Stimulated activated CD4-positive, alpha-beta T cell treated with anti-CD3 and anti-CD28 coated beads, TNF-alpha, amount 100 ng/mL, for 4 hours (primary cell): ENCODE results near the gene CAPS.

Experiments used
- DNase-seq, 3 experiments: peaks; one replicate each; pipeline ENCODE4 v3.0.0-alpha.2; 2020; ENCODE audit warnings: low read depth in 3 of 3

Gene CAPS

DNA sequence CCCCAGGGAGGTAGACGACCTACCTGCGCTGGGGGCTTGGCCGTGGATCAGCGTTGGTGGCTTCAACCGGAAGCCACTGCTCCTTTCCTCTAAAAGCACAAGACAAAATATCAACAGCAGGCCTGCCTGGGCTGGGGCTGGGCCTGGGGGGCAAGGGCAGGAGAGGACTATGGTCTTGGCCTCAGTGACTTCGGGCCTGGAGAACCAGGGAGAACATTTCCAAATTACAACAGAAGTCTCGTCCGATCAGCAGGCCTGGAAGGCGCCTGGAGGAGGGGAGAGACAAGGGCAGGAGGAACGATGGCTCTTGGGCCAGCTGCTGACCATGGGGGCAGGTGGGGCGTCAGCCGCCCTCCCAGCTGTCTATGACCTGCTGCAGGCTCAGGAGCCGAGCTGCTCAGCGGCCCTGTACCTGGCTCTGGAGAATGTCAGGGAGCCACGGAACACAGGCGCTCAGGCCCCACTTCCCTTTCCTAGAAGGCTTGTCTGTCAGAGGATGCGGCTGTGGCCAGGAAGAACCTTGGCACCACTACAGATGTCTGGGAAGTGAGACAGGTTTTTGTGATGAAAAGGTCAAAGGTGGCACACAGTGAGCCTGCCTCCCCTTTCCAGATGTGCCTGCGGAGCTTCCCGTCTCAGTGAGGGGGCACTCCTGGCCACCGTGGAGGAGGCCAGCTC, 19.5 kb downstream of the CAPS start:
- DNase-seq: no peak

DNA sequence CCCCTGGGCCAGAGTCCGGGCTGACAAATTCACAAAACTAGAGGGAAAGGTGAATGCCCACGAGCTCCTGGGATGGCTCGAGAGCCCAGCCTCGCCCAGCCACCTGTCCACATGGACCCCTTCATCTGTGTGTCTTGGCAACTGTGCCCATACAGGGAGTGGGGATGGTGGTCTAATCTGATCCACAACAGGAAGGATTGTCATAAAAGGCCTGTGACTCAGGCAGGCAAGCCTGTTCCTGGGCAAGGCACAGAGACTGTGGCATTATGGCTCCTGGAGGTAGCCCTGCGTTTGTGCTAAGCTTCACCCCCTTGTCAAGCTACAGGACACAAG, 20.0 kb downstream of the CAPS start:
- DNase-seq: no peak

DNA sequence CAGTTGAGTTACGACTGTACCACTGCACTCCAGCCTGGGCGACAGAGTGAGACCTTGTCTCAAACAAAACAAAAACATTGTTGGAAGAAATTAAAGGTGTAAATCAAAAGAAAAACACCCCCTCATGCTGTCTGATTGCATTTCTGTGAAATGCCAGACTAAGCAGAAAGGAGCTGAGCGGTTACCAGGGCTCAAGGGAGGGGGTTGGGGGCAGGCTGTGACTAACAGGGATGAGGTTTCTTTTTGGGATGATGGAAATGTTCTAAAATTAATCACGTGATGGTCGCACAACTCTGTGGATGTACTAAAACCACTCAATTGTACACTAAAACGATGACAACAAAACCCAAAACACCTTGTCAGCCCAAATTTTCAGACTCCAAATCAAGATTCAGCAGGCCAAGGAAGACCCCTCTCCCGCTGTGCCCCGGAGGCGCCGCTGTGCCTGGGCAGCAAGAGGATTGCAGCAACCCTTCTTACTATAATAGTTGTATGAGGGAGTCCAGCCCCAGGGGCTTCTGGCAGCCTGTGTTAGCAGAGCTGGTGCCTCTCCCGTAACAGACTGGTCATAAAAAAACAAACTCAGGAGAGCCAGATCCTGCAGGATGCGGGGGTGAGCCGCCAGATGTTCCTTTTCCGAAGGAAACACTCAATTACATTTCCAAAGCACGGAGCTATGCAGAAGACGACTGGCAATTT, 20.9 kb downstream of the CAPS start:
- DNase-seq: no peak

DNA sequence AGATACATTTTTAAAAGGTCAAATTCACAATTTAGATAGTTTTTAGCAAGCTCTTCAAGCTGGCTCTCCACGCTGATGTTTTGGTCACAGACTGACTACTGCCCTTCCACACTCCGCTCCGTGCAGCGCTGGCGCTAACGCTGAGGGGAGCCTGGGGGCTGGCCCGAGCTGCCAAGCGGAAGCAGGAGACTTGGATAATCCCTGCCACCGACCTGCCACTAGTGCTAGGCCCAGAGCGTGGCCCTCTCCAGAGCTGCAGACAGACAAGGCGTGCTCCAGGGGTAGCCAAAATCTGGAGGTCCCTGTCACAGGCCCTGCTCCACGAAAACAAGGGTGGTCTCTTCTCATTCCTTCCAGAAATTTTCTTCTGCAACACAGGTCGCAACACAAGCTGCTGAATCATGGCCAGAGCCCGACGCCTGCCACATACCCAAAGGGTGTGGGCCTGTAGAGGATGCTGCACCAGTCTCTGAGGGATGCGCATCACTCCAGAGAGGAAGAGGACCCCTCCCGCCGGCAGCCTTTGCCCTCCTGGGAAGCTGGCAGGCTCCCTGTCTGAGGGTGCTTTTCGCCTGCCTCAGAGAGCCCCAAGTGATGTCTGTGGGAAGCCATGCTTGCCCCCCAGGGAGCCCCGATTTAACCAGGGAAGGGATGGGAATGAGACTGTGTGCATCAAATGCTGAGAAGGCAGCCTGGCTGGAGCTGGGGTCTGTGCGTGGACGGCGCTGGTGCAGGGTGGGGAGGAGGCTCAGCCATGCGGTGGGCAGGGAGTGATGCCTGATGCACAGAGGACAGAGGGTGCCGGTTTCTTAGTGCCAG, 21.6 kb downstream of the CAPS start:
- DNase-seq: no peak

DNA sequence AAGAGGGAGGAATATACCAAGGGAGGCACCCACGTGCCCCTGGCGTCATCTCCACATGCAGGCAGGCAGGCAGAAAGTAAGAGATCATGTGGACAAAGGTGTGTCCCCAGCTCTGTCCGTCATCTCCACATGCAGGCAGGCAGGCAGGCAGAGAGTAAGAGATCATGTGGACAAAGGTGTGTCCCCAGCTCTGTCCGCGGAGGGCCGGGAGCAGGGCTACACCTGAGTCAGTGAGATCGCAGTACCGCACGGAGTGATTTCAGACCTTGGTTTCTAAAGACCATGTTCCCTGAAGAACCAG, 22.2 kb downstream of the CAPS start:
- DNase-seq: no peak

DNA sequence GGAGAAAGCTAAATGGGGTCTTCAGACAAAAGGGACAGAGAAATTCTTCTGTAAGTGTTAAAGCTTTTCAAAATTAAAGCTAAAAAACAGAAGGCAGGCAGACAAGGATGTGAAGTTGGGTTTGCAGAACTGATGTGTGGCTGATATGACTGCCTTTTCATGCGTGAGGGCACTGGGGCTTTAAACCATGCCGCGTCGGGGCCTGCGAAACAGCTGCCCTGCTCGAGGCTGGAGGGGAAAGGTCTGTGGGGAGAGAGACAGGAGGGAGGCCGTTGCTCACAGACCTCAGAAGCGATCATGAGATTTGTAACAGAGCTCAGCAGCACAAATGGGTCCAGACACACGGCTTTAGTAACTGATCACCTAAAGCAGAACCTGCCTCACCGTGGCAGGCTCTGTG, 23.5 kb downstream of the CAPS start:
- DNase-seq: no peak

DNA sequence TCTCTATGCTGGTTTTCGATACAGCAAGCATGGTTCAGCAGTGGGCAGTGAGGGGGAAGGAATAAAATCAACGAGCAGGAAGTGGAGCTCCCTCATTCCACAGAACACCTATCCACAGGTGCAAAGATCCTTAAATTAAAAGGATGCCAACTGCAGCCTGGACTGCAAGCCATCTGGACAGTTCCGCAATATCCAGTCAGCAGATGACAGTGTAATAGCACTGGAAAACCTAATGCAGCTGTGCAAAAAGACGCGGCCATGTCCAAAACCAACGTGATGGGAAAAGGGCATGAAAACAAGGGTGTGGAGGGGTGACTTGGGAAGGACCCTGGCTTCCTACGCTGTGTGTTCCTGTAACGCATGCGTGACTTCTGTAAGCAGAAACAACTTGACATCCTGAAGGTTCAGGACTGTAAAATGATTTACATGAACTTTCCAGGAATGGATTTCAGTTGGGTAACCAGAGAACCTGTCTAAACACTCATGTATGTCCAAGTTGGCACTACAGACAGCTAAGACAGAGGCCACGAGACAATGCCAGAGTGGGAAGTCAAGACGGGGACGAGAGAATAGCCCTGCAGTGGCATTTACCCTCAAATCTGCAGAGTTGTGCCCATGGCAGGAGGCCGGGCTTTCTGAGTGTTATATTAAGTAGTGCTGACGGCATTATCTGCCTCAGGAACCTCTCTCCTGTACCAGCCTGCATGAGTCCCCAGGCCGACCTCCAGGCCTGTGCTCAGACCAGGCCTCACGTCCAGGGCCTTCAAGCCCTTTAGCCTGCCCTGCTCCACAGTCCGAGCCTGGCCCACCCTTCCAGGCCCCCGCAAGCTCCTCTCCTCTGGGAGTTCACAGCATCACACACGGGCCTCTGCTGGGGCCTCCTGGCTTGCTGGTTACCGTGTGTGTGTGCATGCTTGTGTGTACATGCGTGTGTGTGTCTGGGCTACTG, 26.5 kb downstream of the CAPS start:
- no peak for DNase-seq

DNA sequence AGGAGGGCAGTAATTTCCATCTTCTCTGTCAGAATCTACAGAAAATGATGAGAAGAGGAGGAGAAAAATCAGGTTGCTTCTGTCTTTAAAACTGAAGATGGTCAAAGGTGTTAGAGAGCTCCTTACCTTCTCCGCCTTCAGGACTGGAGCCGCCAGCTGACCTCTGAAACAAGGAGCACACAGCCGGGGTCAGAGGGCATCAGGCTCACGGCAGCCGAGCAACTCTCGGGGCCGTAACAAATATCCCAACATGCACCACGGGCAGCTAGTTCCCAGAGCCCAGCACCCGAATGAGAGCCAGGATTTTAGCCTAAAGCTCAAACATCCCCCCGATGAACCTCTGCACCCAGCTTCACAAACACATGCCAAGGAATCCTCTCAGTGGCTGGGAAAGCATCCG, 27.6 kb downstream of the CAPS start:
- DNase-seq: no peak

DNA sequence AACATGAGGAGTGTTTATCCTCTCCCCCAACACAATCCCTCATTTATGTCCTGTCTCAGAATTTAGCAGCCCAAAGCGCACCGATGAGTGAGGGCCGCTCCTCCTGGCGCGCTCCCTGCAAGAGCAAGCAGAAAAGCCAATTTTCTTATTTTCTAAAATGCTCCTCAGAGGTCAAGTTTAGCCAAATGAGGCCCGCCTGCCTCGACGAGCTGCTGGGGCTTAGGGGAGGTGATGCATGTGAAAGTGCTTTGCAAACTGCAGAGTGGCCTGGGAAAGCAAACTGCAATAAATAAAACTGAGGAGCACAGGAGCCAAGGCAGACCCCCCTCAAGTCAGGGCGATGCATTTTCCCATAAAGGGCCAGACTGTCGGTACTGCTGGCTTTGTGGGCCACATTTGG, 29.0 kb downstream of the CAPS start:
- no peak for DNase-seq

DNA sequence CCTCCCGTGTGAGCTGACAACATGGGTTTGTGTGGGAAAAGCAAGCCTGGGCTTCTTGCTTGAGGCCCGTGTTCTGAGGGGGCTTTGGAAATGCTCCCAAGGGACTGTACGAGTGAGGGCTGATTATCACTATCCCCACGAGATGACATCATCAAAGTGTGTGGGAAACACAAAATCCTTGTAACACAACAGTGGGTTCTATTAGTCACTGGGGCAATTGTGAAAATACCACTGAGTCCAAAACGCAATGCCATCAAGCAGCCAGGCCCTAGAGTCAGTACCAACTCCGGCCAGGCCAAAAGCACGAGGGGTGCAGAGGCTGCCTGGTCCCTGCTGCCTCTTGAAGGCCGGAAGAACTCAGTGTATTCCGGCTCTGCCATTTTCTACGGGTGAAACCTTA, 29.6 kb downstream of the CAPS start:
- DNase-seq: no peak

DNA sequence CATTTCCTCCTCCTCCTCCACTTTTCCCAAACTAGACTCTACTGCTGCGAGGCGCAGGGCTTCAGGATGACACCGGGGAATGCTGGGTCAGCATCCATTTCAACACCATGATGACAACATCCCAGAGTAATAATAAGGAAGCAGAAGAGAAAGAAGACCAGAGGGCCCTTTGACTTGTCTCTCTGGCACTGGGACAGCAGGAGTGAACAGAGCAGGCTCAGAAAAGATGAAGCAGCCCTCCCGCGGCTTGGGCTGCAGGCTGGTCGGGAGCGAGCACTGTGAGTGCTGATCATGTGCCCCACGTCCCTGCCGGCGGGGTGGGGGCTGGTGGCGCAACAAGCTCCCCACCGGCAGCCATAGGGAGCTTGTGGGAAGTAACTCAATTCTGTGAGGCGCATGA, 33.4 kb downstream of the CAPS start:
- DNase-seq: no peak

DNA sequence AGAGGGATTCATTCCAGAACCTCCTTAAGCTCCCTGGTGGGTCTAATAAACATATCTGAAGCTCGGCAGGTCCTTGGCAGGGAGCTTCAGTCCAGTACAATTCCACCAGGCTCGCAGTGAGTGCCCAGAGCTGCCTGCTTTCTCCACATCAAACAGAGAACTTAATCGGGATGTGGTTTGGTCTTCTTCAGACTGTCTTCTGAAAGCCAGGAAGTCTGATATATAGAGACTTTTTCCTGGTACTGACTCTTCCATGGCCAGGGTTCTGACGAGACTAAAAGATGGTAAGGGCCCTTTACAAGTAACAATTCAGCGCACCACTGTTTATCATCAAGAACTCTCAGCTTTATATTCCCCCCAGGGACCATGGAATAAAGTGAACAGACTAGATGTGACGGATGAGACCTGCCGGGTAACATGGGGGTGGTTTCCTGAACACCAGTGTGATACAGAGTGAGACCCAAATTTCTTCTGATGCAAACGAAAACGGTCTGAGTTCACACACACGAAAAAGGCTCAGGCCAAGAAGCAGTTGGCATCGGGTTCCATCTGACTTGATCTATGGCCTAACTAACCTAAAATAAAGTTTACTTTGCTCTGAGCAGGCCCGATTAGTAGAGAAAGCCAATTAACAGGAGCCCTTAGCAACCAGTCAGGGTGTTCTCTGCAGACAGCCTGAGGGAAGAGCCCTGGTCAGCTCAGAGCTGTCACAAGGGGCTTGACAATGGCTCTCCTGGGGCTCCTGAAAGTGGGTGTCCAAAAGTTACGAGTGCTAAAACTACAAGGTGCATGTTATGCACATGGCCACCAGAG, 34.9 kb downstream of the CAPS start:
- DNase-seq: no peak

DNA sequence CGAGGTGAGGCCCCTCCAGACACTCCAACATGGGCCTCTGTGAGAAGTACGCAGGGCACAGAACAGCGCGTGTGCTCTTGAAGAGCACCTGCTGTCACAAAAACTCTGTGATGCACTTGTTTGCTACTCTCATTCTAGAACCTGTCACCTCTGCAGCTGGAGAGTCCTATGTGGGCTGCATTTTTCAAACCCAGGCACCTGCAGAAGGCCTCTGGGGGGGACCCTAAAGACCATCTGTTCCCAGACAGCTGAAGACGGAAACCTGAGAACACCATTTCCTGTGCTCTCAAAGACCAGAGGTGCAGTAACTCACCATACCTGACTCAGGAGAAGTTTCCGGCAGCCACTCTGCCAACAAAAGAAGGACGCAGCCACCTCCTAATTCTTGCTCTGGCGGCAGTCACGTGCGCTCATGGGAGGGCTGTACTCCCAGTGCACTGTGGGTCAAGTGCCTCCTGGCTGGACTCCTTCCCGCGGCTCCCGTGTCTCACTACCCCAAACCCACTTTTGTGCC, 35.8 kb downstream of the CAPS start:
- DNase-seq: peak in 2 of 3 experiments; percentile 13 to 23

DNA sequence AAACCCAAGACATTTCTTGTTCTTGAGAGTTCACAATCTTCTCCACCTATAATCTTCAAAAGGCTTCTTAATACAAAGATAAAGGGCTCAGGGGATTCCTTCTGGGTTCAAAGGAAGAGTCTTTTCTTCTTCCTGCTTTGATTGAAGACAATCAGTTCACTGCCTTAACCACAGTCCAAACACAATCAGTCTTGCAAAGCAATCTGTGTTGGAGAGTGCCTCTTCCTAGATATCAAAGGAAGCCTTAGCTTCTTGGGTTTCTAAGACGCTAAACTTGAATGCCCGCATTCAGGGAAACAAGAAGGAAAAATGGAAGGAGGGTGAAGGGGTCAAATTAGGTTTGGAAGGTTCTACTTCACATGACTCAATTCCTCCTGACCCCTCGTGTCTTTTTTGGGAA, 36.7 kb downstream of the CAPS start:
- no peak for DNase-seq

DNA sequence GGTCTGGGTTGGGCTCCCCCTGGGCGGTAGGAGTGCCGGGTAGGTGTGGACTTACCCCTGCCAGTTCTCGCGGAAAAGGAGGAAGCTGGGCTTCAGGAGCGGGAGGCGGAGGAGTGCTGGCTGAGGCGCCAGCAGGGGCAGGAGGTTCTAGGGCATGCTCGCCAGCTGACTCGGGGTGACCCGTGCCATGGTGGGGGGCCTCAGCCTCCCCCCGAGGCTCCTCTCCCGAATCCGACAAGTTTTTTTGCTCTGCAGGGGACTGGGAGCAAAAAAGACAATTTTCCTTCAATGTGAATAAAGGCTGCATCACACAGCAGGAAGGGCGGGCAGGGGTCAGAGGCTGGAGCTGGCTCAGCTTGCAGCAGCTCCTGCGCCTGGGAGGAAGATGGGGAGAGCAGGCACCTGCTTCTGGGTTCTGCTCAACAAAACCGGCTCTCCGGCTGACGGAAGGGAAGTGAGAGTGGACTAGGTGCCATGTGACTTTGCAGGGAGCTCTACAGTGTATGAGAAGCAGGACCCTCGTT, 37.3 kb downstream of the CAPS start:
- DNase-seq: no peak

DNA sequence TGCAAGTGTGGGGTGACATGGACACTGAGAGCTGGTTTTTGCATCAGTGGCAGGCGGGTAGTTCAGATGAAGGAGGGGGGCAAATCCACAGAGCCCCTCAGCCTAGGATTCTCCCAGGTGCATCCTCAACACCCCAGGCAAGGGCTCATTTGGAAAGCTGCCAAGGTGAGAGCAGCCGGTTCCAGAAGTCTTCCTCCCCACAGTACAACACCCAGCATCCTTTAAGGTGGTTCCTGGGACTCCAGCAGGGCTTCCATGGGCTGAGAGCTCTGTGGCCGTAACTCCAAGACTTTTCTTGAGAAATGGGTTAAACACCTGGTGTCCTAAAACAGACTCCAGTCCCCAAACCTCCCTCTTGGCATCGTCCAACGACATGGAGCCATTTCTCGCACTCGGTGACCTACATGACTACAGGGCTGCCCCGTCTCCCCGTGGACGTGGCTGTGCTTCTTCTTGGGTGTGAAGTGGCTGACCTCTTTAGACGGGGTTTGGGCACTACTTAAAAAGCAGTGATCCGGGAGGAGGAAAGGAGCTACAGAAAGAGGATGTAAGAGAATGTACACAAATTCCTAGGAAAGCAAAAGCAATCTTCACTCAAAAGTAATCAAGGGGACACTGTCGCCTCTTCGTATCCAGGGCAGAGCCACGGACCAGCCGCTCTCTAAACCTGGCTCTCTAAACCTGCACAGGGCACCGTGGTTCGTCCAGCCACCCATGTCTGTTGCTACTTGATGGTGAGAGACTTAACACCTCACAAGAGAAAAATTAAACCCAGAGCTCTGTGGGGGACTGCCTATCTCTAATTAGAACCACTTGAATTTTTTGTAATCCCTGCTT, 38.4 kb downstream of the CAPS start:
- DNase-seq: no peak

DNA sequence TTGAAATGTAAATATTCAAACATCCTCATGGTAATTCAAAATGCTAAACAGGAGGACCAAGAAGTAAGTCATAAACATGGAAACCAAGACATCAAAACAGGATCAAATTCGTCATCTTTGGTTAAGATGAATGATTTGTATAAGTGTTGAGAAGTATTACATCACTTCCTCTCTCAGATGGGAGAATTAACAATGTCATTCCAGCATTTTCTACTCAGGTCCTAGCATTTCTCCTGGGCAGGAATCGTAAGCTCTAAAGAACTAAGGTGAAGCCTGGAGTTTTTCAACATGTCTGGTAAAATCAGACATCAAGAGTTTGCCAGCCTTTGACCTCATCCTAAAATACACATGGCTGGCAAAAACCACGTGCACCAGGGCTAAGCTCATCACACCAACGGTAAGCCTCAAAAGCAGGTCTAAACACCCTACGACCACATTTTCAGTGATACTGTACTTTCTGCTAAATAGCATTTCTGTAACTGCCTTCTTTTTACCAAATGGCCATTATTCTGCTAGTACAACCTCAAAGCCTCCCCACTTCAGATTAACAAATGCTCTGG, 39.1 kb downstream of the CAPS start:
- DNase-seq: no peak

DNA sequence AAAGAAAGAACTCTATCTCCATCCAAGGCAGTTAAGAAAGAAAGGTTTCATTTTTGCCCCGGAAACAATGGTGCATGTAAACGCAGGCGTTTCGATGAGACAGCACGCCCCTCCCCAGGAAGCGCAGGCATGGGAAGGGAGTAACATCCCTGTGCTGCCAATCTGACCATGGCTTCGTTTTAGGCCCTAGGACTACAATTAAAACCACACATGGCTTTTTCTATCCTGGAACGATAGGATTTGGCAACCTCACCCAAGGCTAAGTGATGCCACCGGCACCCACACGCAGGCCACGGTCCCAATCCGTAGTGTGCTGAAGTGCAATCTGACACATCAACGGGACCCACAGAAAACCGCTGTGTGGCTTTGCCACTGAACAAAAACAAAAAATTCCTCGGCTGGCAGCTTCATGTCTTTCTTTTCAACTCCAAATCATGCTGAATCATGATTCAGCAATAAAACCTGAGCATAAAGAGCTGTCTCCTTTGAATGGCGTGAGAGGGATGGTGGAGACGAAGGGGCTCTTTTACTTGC, 39.7 kb downstream of the CAPS start:
- DNase-seq: no peak

DNA sequence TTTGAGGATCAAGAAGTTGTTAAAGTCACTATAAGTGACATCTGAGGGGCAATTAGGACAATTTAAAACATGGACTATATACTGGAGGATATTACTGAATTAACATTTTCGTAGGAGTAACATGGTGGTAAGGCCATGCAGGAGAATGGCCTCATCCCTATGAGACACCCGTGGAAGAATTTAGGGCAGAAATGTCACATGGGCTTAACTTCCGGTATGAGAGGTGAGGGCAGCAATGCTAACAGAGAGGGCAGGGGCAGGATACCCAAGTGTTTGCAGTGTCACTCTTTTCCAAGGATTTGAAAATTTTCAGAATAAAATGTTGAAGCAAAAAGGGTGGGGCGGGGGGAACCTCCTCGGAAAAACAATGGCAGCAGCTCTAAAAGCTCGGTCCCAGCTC, 40.2 kb downstream of the CAPS start:
- no peak for DNase-seq

DNA sequence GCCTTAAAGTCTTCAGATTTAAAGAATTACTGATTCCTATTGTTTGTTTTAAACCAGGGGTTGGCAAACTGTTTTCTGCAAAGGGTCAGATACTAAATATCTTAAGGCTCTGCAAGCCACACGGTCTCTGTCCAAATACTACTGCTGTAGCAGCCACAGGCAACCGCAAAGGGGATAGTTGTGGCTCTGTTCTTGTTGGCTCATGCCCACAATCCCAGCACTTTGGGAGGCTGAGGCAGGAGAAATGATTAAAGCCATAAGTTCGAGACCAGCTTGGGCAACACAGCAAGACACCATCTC, 41.5 kb downstream of the CAPS start:
- DNase-seq: no peak
